Suprapubic skin (tissue), 4 donors: ENCODE measurements around the gene LRP1B. TPM values are rescaled to one million over a fixed set of nuclear protein-coding genes. Genes with fewer than 3 reads are reported as not detected.

ENCODE experiments used
- DNase-seq, 2 donors: peaks; one replicate each; pipeline ENCODE4 v3.0.0-alpha.2; 2019; ENCODE audit warnings: low spot score in 2 of 2
- H3K27ac ChIP-seq: fragments of 200-600 bp; sonication (generic); one replicate; pipeline ENCODE4 v1.5.1; 2019
- H3K27me3 ChIP-seq: fragments of 200-600 bp; sonication (generic); one replicate; pipeline ENCODE4 v1.5.1; 2019
- H3K36me3 ChIP-seq: fragments of 200-600 bp; sonication (generic); one replicate; pipeline ENCODE4 v1.5.1; 2019
- H3K4me1 ChIP-seq: fragments of 200-600 bp; sonication (generic); one replicate; pipeline ENCODE4 v1.5.1; 2019
- H3K4me3 ChIP-seq: fragments of 200-600 bp; sonication (generic); one replicate; pipeline ENCODE4 v1.5.1; 2019; ENCODE audit warnings: mild to moderate bottlenecking
- H3K9me3 ChIP-seq: fragments of 200-600 bp; sonication (generic); one replicate; pipeline ENCODE4 v1.5.1; 2019
- EP300 ChIP-seq: sonication (generic); formaldehyde crosslinking; IDR thresholded peaks from one replicate; pipeline ENCODE4 v1.6.1; 2017; ENCODE audit warnings: antibody characterized with exemption
- POLR2A ChIP-seq, 2 donors: fragments of 450-650 bp; IDR thresholded peaks; one replicate each; pipeline ENCODE4 v1.6.1; 2017; ENCODE audit warnings: antibody characterized with exemption in 2 of 2, mild to moderate bottlenecking in 2 of 2, moderate library complexity in 2 of 2
- POLR2AphosphoS5 ChIP-seq, 3 donors: sonication (generic); formaldehyde crosslinking; IDR thresholded peaks; one replicate each; pipeline ENCODE4 v1.6.1; 2017; ENCODE audit warnings: antibody characterized with exemption in 3 of 3
- WGBS: methylation state at CpG from one replicate; pipeline ENCODE4 v1.1.5; 2018; 5-methylcytosine and 5-hydroxymethylcytosine counted together
- total RNA-seq, 4 donors: library from RNA; depleted of rRNA; stranded (reverse); fragments of >200 nt; gene quantifications; one replicate each; pipeline ENCODE4 v1.1.0, GENCODE V29; 2016
- TF ChIP-seq, protein P1 (sequence below), 2 donors: fragments of 200-600 bp in 1 of 2; fragments of 450-650 bp in 1 of 2; sonication (generic) in 1 of 2; IDR thresholded peaks; one replicate each; pipeline ENCODE4 v1.5.1; 2016 to 2019; ENCODE audit warnings: antibody characterized with exemption in 2 of 2, mild to moderate bottlenecking in 1 of 2, moderate library complexity in 1 of 2

The LRP1B gene
- total RNA-seq, 4 donors from 2014 or later: 0.11 to 2.7 (median 1.3) TPM

DNA sequence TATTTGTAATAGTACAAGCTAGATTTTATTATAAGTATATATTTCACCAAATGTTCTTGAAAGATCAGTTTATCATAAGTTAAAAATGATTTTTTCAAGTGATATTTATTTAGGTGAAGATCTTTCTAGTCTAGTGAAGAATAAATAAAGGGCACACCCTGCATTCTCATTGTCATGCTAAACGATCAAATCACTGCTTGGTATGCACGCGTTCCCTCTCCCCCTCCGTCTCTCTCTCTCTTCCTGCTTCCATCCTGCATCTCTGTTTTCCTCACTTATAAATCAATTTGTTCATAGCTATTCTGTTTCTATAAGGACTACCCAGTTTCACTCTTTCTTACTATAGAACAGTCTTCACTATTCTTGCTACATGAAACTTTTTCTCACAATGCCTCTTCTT is 1067.4 kb downstream of the LRP1B start:
- Histone ChIP-seq H3K4me1 (no peaks in the 10 kb centered on the region), H3K27me3 (no peaks in the 10 kb centered on the region), H3K9me3 (no peaks in the 10 kb centered on the region), H3K27ac (no peak overlapping the region), H3K4me3 (no peak overlapping the region), H3K36me3 (no peaks in the 10 kb centered on the region)
- TF ChIP-seq, protein P1, sequence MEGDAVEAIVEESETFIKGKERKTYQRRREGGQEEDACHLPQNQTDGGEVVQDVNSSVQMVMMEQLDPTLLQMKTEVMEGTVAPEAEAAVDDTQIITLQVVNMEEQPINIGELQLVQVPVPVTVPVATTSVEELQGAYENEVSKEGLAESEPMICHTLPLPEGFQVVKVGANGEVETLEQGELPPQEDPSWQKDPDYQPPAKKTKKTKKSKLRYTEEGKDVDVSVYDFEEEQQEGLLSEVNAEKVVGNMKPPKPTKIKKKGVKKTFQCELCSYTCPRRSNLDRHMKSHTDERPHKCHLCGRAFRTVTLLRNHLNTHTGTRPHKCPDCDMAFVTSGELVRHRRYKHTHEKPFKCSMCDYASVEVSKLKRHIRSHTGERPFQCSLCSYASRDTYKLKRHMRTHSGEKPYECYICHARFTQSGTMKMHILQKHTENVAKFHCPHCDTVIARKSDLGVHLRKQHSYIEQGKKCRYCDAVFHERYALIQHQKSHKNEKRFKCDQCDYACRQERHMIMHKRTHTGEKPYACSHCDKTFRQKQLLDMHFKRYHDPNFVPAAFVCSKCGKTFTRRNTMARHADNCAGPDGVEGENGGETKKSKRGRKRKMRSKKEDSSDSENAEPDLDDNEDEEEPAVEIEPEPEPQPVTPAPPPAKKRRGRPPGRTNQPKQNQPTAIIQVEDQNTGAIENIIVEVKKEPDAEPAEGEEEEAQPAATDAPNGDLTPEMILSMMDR (IDR thresholded peaks at IDR 0.05): no peak
- no peak for TF ChIP-seq EP300
- TF ChIP-seq POLR2A (IDR thresholded peaks at IDR 0.05): no peak
- TF ChIP-seq POLR2AphosphoS5 (IDR thresholded peaks at IDR 0.05): no peak
- 77% methylated on average over 4 of the region's 4 CpGs for WGBS
- no peak for DNase-seq

DNA sequence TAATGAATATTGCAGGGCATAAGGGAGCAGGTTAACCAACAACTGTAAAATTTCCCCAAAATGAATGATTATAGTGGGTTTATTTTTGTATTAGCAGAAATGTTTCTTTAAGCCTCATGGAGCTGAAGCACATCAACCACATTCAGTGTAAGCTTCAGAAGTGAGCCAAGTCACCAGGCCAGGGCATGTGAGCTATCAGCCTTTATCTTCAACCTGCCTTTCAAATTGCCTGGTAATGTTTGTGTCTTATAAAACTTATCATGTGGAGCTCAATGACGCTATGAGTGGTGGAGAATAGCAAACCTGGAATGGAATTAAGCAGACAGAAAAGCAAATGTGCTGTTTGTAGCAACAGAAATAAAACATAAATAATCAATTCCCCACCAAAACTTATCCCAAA is 1068.4 kb downstream of the LRP1B start:
- 72% methylated on average over 1 of the region's 1 CpG for WGBS
- H3K4me1 ChIP-seq: no peaks in the 10 kb centered on the region
- H3K27me3 ChIP-seq: no peaks in the 10 kb centered on the region
- H3K9me3 ChIP-seq: no peaks in the 10 kb centered on the region
- no peak overlapping the region for H3K4me3 ChIP-seq
- H3K27ac ChIP-seq: no peak overlapping the region
- no peaks in the 10 kb centered on the region for H3K36me3 ChIP-seq
- no peak for DNase-seq
- TF ChIP-seq POLR2AphosphoS5 (IDR thresholded peaks at IDR 0.05): no peak
- TF ChIP-seq, protein P1 (IDR thresholded peaks at IDR 0.05): no peak
- no peak for TF ChIP-seq EP300
- TF ChIP-seq POLR2A (IDR thresholded peaks at IDR 0.05): no peak

DNA sequence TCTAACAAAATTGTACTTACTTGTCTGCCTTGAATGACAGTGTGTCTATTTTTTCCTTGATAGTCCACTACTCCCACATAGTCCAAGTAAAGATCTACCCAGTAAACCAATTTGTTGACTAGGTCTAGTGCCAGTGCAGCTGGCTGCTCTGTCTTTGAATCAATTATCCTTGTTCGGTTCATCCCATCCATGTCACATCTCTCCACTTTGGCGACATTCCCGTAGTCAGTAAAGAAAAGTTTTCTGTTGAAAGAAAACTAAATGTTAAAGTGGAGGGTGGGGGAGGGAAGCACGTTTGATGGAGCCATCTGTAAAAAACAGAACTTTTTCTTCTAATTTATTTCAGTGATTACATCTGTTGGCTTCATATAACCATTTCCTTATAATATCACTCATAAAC is 1068.8 kb downstream of the LRP1B start:
- DNase-seq: no peak
- TF ChIP-seq POLR2A (IDR thresholded peaks at IDR 0.05) (no peak), POLR2AphosphoS5 (IDR thresholded peaks at IDR 0.05) (no peak), EP300 (no peak)
- TF ChIP-seq, protein P1 (IDR thresholded peaks at IDR 0.05): no peak
- no peak overlapping the region for H3K4me3 ChIP-seq
- WGBS: 78% methylated on average over 4 of the region's 4 CpGs
- H3K27ac ChIP-seq: no peak overlapping the region
- H3K36me3 ChIP-seq: no peaks in the 10 kb centered on the region
- no peaks in the 10 kb centered on the region for H3K27me3 ChIP-seq
- no peaks in the 10 kb centered on the region for H3K4me1 ChIP-seq
- H3K9me3 ChIP-seq: no peaks in the 10 kb centered on the region

DNA sequence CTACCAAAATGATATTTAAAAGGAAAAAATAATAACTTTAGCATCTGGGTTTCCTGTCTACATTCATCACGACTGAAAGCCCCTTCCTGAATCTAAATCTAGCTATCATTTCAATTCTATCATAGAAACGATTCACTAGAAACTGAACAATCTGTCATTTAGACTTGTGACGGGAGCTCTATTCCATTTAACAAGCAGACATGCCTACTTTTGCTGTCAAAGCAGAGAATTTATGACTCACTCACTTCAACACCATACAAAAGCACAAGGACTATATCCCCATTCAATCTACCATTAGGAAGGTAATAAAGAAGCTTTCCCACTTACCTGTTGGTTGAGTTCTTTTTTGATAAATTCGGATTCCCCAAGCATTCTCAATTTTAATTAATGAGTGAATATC is 1072.3 kb downstream of the LRP1B start:
- no peaks in the 10 kb centered on the region for H3K27me3 ChIP-seq
- H3K4me3 ChIP-seq: no peak overlapping the region
- TF ChIP-seq POLR2A (IDR thresholded peaks at IDR 0.05) (no peak), EP300 (no peak), POLR2AphosphoS5 (IDR thresholded peaks at IDR 0.05) (no peak)
- TF ChIP-seq, protein P1 (IDR thresholded peaks at IDR 0.05): no peak
- H3K27ac ChIP-seq: no peak overlapping the region
- H3K4me1 ChIP-seq: no peaks in the 10 kb centered on the region
- H3K36me3 ChIP-seq: no peaks in the 10 kb centered on the region
- no peak for DNase-seq
- no peaks in the 10 kb centered on the region for H3K9me3 ChIP-seq
- 44% methylated on average over 4 of the region's 4 CpGs for whole genome bisulfite sequencing

DNA sequence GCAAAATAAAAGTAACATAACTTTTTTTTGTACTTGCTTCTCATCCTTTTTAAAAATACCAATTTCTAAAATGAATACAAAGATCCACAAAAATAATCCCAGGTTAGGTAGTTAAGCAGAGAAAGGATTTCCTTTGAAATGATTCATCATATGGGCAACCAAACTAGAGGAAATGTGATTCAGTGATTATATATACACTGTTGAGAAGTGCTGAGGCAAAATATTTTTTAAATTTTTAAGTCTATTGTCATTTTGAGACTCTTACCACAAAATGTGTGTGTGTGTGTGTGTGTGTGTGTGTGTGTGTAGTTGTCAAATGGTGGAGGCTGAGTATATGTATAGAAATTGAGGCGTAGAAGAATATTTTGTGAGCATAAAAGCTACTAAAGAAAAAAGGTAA is 1075.3 kb downstream of the LRP1B start:
- Histone ChIP-seq H3K36me3 (no peaks in the 10 kb centered on the region), H3K27me3 (no peaks in the 10 kb centered on the region), H3K27ac (no peak overlapping the region), H3K4me1 (no peaks in the 10 kb centered on the region), H3K4me3 (no peak overlapping the region), H3K9me3 (no peaks in the 10 kb centered on the region)
- DNase-seq: no peak
- 91% methylated on average over 1 of the region's 1 CpG for WGBS
- TF ChIP-seq POLR2AphosphoS5 (IDR thresholded peaks at IDR 0.05): no peak
- TF ChIP-seq EP300: no peak
- TF ChIP-seq POLR2A (IDR thresholded peaks at IDR 0.05): no peak
- TF ChIP-seq, protein P1 (IDR thresholded peaks at IDR 0.05): no peak
